Trophoblast cell (in vitro differentiated cells and primary cell): Measurements from ENCODE around the gene CCDC177.

Source experiments
- DNase-seq, 2 donors: peaks; one replicate each; pipeline ENCODE4 v3.0.0-alpha.2; 2016
- H2AFZ ChIP-seq: 2 replicates; pipeline ENCODE4 v1.6.1; 2013; ENCODE audit warnings: low read length, moderate library complexity, mild to moderate bottlenecking; ENCODE audit not compliant: insufficient read depth, poor library complexity
- H2AK5ac ChIP-seq: 2 replicates; pipeline ENCODE4 v1.6.1; 2013; ENCODE audit warnings: mild to moderate bottlenecking, low read length
- H2BK120ac ChIP-seq: 2 replicates; pipeline ENCODE4 v1.6.1; 2013; ENCODE audit warnings: low read length, mild to moderate bottlenecking, moderate library complexity; ENCODE audit not compliant: insufficient read depth, poor library complexity
- H2BK12ac ChIP-seq: 2 replicates; pipeline ENCODE4 v1.6.1; 2013; ENCODE audit warnings: mild to moderate bottlenecking, low read length, moderate library complexity
- H2BK5ac ChIP-seq: 2 replicates; pipeline ENCODE4 v1.6.1; 2013; ENCODE audit warnings: low read length, low read depth, moderate library complexity, mild to moderate bottlenecking; ENCODE audit not compliant: poor library complexity
- H3K14ac ChIP-seq: 2 replicates; pipeline ENCODE4 v1.6.1; 2013; ENCODE audit warnings: mild to moderate bottlenecking, low read length
- H3K18ac ChIP-seq: 2 replicates; pipeline ENCODE4 v1.6.1; 2013; ENCODE audit warnings: mild to moderate bottlenecking, low read length
- H3K23ac ChIP-seq: 2 replicates; pipeline ENCODE4 v1.6.1; 2013; ENCODE audit warnings: low read length
- H3K27ac ChIP-seq: 2 replicates; pipeline ENCODE4 v1.5.1; 2013; ENCODE audit warnings: low read depth, mild to moderate bottlenecking, inconsistent platforms, low read length, moderate library complexity
- H3K27me3 ChIP-seq: 2 replicates; pipeline ENCODE4 v1.6.1; 2013; ENCODE audit warnings: inconsistent platforms, mild to moderate bottlenecking, low read length, moderate library complexity; ENCODE audit not compliant: insufficient read depth
- H3K36me3 ChIP-seq, 2 experiments: 1 replicate in 1 of 2; 2 replicates in 1 of 2; pipeline ENCODE4 v1.6.1; 2013; ENCODE audit warnings: low read length in 2 of 2, mild to moderate bottlenecking in 2 of 2, moderate library complexity in 1 of 2; ENCODE audit not compliant: insufficient read depth in 2 of 2, control insufficient read depth in 1 of 2
- H3K4ac ChIP-seq: 2 replicates; pipeline ENCODE4 v1.6.1; 2013; ENCODE audit warnings: low read depth, mild to moderate bottlenecking, low read length, moderate library complexity
- H3K4me1 ChIP-seq, 2 experiments: 1 replicate in 1 of 2; 2 replicates in 1 of 2; pipeline ENCODE4 v1.6.1; 2013; ENCODE audit warnings: low read length in 2 of 2, mild to moderate bottlenecking in 2 of 2, moderate library complexity in 1 of 2; ENCODE audit not compliant: insufficient read depth in 2 of 2, control insufficient read depth in 1 of 2
- H3K4me2 ChIP-seq: 2 replicates; pipeline ENCODE4 v1.6.1; 2013; ENCODE audit warnings: inconsistent platforms, mild to moderate bottlenecking, low read length, moderate library complexity
- H3K4me3 ChIP-seq: 2 replicates; pipeline ENCODE4 v1.5.1; 2013; ENCODE audit warnings: mild to moderate bottlenecking, low read depth, low read length, inconsistent platforms
- H3K79me1 ChIP-seq: one replicate; pipeline ENCODE4 v1.6.1; 2013; ENCODE audit warnings: low read length
- H3K79me2 ChIP-seq: 2 replicates; pipeline ENCODE4 v1.6.1; 2013; ENCODE audit warnings: low read length, mild to moderate bottlenecking; ENCODE audit not compliant: control insufficient read depth, insufficient read depth, poor library complexity
- H3K9ac ChIP-seq: 2 replicates; pipeline ENCODE4 v1.6.1; 2013; ENCODE audit warnings: mild to moderate bottlenecking, low read length
- H3K9me3 ChIP-seq: 2 replicates; pipeline ENCODE4 v1.6.1; 2013; ENCODE audit warnings: low read depth, mild to moderate bottlenecking, control low read depth, inconsistent platforms, low read length; ENCODE audit not compliant: insufficient read depth
- H4K12ac ChIP-seq: 2 replicates; pipeline ENCODE4 v1.6.1; 2013; ENCODE audit warnings: low read depth, mild to moderate bottlenecking, low read length, moderate library complexity
- H4K8ac ChIP-seq: 2 replicates; pipeline ENCODE4 v1.6.1; 2013; ENCODE audit warnings: low read depth, mild to moderate bottlenecking, low read length, moderate library complexity
- H4K91ac ChIP-seq: one replicate; pipeline ENCODE4 v1.6.1; 2013; ENCODE audit warnings: low read depth, mild to moderate bottlenecking, low read length, moderate library complexity
- WGBS: extraction: QIAGEN DNeasy Blood & Tissue Kit; methylation state at CpG from one replicate; pipeline ENCODE4 v1.1.7; 2013; ENCODE audit warnings: missing lambda C conversion rate; ENCODE audit not compliant: insufficient read length, insufficient coverage; ENCODE audit errors: extremely low coverage; 5-methylcytosine and 5-hydroxymethylcytosine counted together

The CCDC177 gene

DNA sequence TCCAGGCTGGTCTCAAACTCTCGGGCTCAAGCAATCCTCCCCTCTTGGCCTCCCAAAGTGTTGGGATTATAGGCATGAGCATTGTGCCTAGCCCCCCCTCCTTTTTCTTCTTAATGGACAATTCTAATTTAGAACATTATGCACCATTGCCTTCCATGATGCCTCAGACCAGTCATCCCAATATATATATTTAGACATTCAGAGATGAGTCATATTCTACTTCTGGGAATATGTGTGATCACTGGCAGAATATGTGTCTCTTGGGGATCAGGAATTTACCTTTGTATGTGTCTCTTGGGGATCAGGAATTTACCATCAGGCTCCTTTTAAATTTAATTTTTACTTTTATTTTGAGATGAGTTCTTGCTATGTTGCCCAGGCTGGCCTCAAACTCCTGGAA is 7.5 kb upstream of the CCDC177 start:
- H3K36me3 ChIP-seq = no peaks in the 10 kb centered on the region
- H3K23ac ChIP-seq = no peak overlapping the region
- no CpG with 5 or more reads among the region's 1 CpG for WGBS
- H4K8ac ChIP-seq = no peak overlapping the region
- no peaks in the 10 kb centered on the region for H3K79me2 ChIP-seq
- H3K27me3 ChIP-seq = no peaks in the 10 kb centered on the region
- H4K12ac ChIP-seq = no peak overlapping the region
- DNase-seq = no peak
- no peak overlapping the region for H2BK120ac ChIP-seq
- H2AK5ac ChIP-seq = no peak overlapping the region
- no peak overlapping the region for H3K14ac ChIP-seq
- no peaks in the 10 kb centered on the region for H3K79me1 ChIP-seq
- H3K4me2 ChIP-seq = no peak overlapping the region
- H3K4ac ChIP-seq = no peak overlapping the region
- H3K4me3 ChIP-seq = no peak overlapping the region
- no peak overlapping the region for H2BK12ac ChIP-seq
- H3K4me1 ChIP-seq = no peaks in the 10 kb centered on the region
- no peak overlapping the region for H2AFZ ChIP-seq
- no peak overlapping the region for H3K9ac ChIP-seq
- no peak overlapping the region for H3K27ac ChIP-seq
- H4K91ac ChIP-seq = no peak overlapping the region
- no peaks in the 10 kb centered on the region for H3K9me3 ChIP-seq
- H2BK5ac ChIP-seq = no peak overlapping the region
- no peak overlapping the region for H3K18ac ChIP-seq

DNA sequence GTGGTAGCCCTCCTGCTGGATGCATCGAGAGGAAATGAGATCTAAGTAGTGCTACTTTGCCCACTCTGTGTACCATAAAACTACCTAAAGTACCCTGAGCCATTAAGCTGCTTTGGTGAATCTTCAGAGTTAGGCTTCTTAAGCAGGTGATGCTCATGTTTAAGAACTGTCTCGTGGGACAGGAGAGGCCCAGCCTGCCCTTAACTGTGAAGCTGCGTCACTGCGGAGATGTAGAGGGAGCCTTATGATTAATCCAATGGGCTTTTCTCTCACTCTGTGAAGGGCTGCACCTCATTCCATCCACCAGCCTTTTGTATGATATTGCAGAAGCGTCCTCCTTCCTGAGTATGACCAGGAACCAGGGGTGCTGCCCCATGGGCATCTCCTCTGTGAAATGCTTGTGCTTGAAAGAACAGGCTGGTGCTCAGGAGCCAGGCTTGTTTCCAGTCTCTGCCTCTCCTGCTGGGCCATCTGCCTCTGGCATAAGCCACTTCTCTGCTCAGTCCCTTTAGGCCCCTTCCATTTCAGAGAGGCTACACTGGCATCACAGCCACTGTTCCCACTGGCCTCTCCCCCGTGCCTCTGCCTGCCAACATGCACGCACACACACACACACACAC is 6.8 kb upstream of the CCDC177 start:
- Histone ChIP-seq H3K4me1 (no peaks in the 10 kb centered on the region), H4K8ac (no peak overlapping the region), H3K9me3 (no peaks in the 10 kb centered on the region), H2BK12ac (no peak overlapping the region), H3K36me3 (no peaks in the 10 kb centered on the region), H3K79me1 (no peaks in the 10 kb centered on the region), H2AK5ac (no peak overlapping the region), H2BK5ac (no peak overlapping the region), H3K23ac (no peak overlapping the region), H3K27me3 (no peaks in the 10 kb centered on the region), H3K4me2 (no peak overlapping the region), H3K4ac (no peak overlapping the region), H3K4me3 (no peak overlapping the region), H3K14ac (no peak overlapping the region), H3K27ac (no peak overlapping the region), H4K12ac (no peak overlapping the region), H3K79me2 (no peaks in the 10 kb centered on the region), H2AFZ (no peak overlapping the region), H2BK120ac (no peak overlapping the region), H3K18ac (no peak overlapping the region), H3K9ac (no peak overlapping the region), H4K91ac (no peak overlapping the region)
- DNase-seq = no peak
- WGBS = no CpG with 5 or more reads among the region's 7 CpGs

GRCh38 chr14:69580009-69580577 is 5.4 kb upstream of the CCDC177 start:
- peak in 1 of 2 donors; percentile 7 for DNase-seq
- no peaks in the 10 kb centered on the region for H3K79me2 ChIP-seq
- H4K8ac ChIP-seq = no peak overlapping the region
- no peak overlapping the region for H3K9ac ChIP-seq
- no peak overlapping the region for H4K12ac ChIP-seq
- no peak overlapping the region for H3K23ac ChIP-seq
- H3K27me3 ChIP-seq = no peaks in the 10 kb centered on the region
- H3K9me3 ChIP-seq = no peaks in the 10 kb centered on the region
- no peak overlapping the region for H3K27ac ChIP-seq
- no peak overlapping the region for H3K14ac ChIP-seq
- H2BK5ac ChIP-seq = no peak overlapping the region
- no peak overlapping the region for H3K4me3 ChIP-seq
- no peak overlapping the region for H3K4me2 ChIP-seq
- no peaks in the 10 kb centered on the region for H3K4me1 ChIP-seq
- no CpG with 5 or more reads among the region's 7 CpGs for WGBS
- H2BK12ac ChIP-seq = no peak overlapping the region
- no peak overlapping the region for H2BK120ac ChIP-seq
- no peak overlapping the region for H3K18ac ChIP-seq
- H4K91ac ChIP-seq = no peak overlapping the region
- H3K79me1 ChIP-seq = no peaks in the 10 kb centered on the region
- H3K36me3 ChIP-seq = no peaks in the 10 kb centered on the region
- H3K4ac ChIP-seq = no peak overlapping the region
- H2AFZ ChIP-seq = no peak overlapping the region
- H2AK5ac ChIP-seq = no peak overlapping the region

GRCh38 chr14:69579476-69579875 is 4.8 kb upstream of the CCDC177 start:
- no peak for DNase-seq
- Histone ChIP-seq H2AFZ (no peak overlapping the region), H3K18ac (no peak overlapping the region), H3K79me1 (no peaks in the 10 kb centered on the region), H4K91ac (no peak overlapping the region), H2BK12ac (no peak overlapping the region), H4K12ac (no peak overlapping the region), H3K23ac (no peak overlapping the region), H3K9ac (no peak overlapping the region), H3K14ac (no peak overlapping the region), H2BK120ac (no peak overlapping the region), H2BK5ac (no peak overlapping the region), H3K36me3 (no peaks in the 10 kb centered on the region), H3K79me2 (no peaks in the 10 kb centered on the region), H3K9me3 (no peaks in the 10 kb centered on the region), H2AK5ac (no peak overlapping the region), H3K4ac (no peak overlapping the region), H3K27ac (no peak overlapping the region), H3K27me3 (peaks cover 1% of the 10 kb centered on the region), H3K4me1 (peaks cover 1% of the 10 kb centered on the region in 2 experiments), H3K4me2 (no peak overlapping the region), H3K4me3 (no peak overlapping the region), H4K8ac (no peak overlapping the region)
- WGBS = no CpG with 5 or more reads among the region's 2 CpGs
